Mesendoderm (in vitro differentiated cells): ENCODE data around the gene CDK6.

ENCODE experiments used
- DNase-seq: peaks from one replicate; pipeline ENCODE4 v3.0.0; 2013
- H2AK5ac ChIP-seq: 2 replicates; pipeline ENCODE4 v1.6.1; 2013; ENCODE audit warnings: low read length, inconsistent platforms
- H2BK120ac ChIP-seq: 2 replicates; pipeline ENCODE4 v1.6.1; 2013; ENCODE audit warnings: low read depth, mild to moderate bottlenecking, low read length, moderate library complexity, mixed read lengths
- H2BK15ac ChIP-seq: replicated peaks from 2 replicates; pipeline ENCODE4 v1.6.1; 2013; ENCODE audit warnings: low read depth, mild to moderate bottlenecking, moderate library complexity
- H2BK5ac ChIP-seq: 2 replicates; pipeline ENCODE4 v1.6.1; 2013; ENCODE audit warnings: low read length, inconsistent platforms
- H3K18ac ChIP-seq: 2 replicates; pipeline ENCODE4 v1.6.1; 2013; ENCODE audit warnings: mild to moderate bottlenecking, low read length, mixed read lengths
- H3K23ac ChIP-seq: one replicate; pipeline ENCODE4 v1.6.1; 2013; ENCODE audit warnings: low read length
- H3K27ac ChIP-seq: 2 replicates; pipeline ENCODE4 v1.5.1; 2013; ENCODE audit warnings: low read depth, mild to moderate bottlenecking, inconsistent platforms, low read length, moderate library complexity
- H3K27me3 ChIP-seq: 2 replicates; pipeline ENCODE4 v1.6.1; 2013; ENCODE audit warnings: low read length, control low read depth, mild to moderate bottlenecking, inconsistent platforms; ENCODE audit not compliant: insufficient read depth, poor library complexity
- H3K36me3 ChIP-seq: 2 replicates; pipeline ENCODE4 v1.6.1; 2013; ENCODE audit warnings: low read length, inconsistent platforms; ENCODE audit not compliant: control insufficient read depth, insufficient read depth
- H3K4ac ChIP-seq: one replicate; pipeline ENCODE4 v1.6.1; 2013; ENCODE audit warnings: low read depth, mild to moderate bottlenecking, low read length, moderate library complexity
- H3K4me1 ChIP-seq: 2 replicates; pipeline ENCODE4 v1.6.1; 2013; ENCODE audit warnings: low read depth, low read length, inconsistent platforms; ENCODE audit not compliant: control insufficient read depth
- H3K4me2 ChIP-seq: 2 replicates; pipeline ENCODE4 v1.6.1; 2013; ENCODE audit warnings: low read length
- H3K4me3 ChIP-seq: 2 replicates; pipeline ENCODE4 v1.5.1; 2013; ENCODE audit warnings: mild to moderate bottlenecking, low read length
- H3K56ac ChIP-seq: one replicate; pipeline ENCODE4 v1.6.1; 2013; ENCODE audit warnings: low read length
- H3K79me1 ChIP-seq: 2 replicates; pipeline ENCODE4 v1.6.1; 2013; ENCODE audit warnings: low read length, inconsistent platforms
- H3K79me2 ChIP-seq: 2 replicates; pipeline ENCODE4 v1.6.1; 2013; ENCODE audit warnings: mild to moderate bottlenecking, low read length; ENCODE audit not compliant: control insufficient read depth, insufficient read depth
- H3K9ac ChIP-seq: 2 replicates; pipeline ENCODE4 v1.6.1; 2013; ENCODE audit warnings: low read length, inconsistent platforms
- H4K5ac ChIP-seq: one replicate; pipeline ENCODE4 v1.6.1; 2013; ENCODE audit warnings: low read length
- H4K8ac ChIP-seq: one replicate; pipeline ENCODE4 v1.6.1; 2013; ENCODE audit warnings: low read depth, mild to moderate bottlenecking, control low read depth, low read length, moderate library complexity
- WGBS: extraction: QIAGEN DNeasy Blood & Tissue Kit; methylation state at CpG from one replicate; pipeline ENCODE4 v1.1.7; 2013; ENCODE audit warnings: low lambda C conversion rate, missing lambda C conversion rate; ENCODE audit not compliant: insufficient coverage; ENCODE audit errors: extremely low coverage; 5-methylcytosine and 5-hydroxymethylcytosine counted together

CDK6 gene

GRCh38 chr7:92652536-92652935 is 183.8 kb downstream of the CDK6 start:
- WGBS, result no CpG with 5 or more reads among the region's 2 CpGs
- no peak overlapping the region for H2BK120ac ChIP-seq
- H4K8ac ChIP-seq, result no peak overlapping the region
- no peak overlapping the region for H2AK5ac ChIP-seq
- H3K4me2 ChIP-seq, result no peak overlapping the region
- H3K18ac ChIP-seq, result no peak overlapping the region
- no peaks in the 10 kb centered on the region for H3K79me2 ChIP-seq
- no peak overlapping the region for H3K56ac ChIP-seq
- no peak overlapping the region for H2BK15ac ChIP-seq
- no peak overlapping the region for H2BK5ac ChIP-seq
- DNase-seq, result no peak
- no peaks in the 10 kb centered on the region for H3K36me3 ChIP-seq
- H3K4me3 ChIP-seq, result no peak overlapping the region
- no peak overlapping the region for H3K4ac ChIP-seq
- H3K79me1 ChIP-seq, result no peaks in the 10 kb centered on the region
- no peaks in the 10 kb centered on the region for H3K4me1 ChIP-seq
- no peaks in the 10 kb centered on the region for H3K27me3 ChIP-seq
- no peak overlapping the region for H3K23ac ChIP-seq
- no peak overlapping the region for H4K5ac ChIP-seq
- no peak overlapping the region for H3K9ac ChIP-seq
- H3K27ac ChIP-seq, result no peak overlapping the region

DNA sequence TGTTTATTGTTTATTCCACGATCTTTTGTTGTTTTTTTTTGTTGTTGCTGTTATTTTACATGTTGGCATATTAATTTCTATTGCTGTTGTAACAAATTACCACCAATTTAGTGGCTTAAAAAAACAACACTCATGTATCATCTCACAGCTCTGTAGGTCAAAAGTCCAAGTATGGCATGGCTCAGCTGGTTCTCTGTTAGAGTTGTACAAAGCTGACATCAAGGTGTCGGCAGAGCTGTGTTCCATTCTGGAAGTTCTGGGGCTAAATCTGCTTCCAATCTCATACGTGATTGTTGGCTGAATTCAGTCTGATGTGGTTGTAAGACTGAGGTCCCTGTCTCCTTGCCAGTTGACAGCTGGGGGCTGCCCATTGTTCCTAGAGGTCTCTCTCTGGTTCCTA is 186.0 kb downstream of the CDK6 start:
- Histone ChIP-seq H3K36me3 (no peaks in the 10 kb centered on the region), H3K79me2 (no peaks in the 10 kb centered on the region), H2BK15ac (no peak overlapping the region), H2BK120ac (no peak overlapping the region), H3K23ac (no peak overlapping the region), H3K27me3 (no peaks in the 10 kb centered on the region), H2BK5ac (no peak overlapping the region), H2AK5ac (no peak overlapping the region), H4K8ac (no peak overlapping the region), H3K4me3 (no peak overlapping the region), H3K56ac (no peak overlapping the region), H3K9ac (no peak overlapping the region), H3K4ac (no peak overlapping the region), H3K79me1 (no peaks in the 10 kb centered on the region), H3K18ac (no peak overlapping the region), H3K4me1 (peaks cover 2% of the 10 kb centered on the region), H3K27ac (no peak overlapping the region), H3K4me2 (no peak overlapping the region), H4K5ac (no peak overlapping the region)
- no peak for DNase-seq
- WGBS, result no CpG with 5 or more reads among the region's 3 CpGs

GRCh38 chr7:92648067-92648466 is 188.3 kb downstream of the CDK6 start:
- H3K27ac ChIP-seq, result no peak overlapping the region
- H3K4me2 ChIP-seq, result no peak overlapping the region
- H3K18ac ChIP-seq, result no peak overlapping the region
- H4K8ac ChIP-seq, result no peak overlapping the region
- H3K36me3 ChIP-seq, result no peaks in the 10 kb centered on the region
- no peak overlapping the region for H2BK5ac ChIP-seq
- H2BK120ac ChIP-seq, result no peak overlapping the region
- H3K4me3 ChIP-seq, result no peak overlapping the region
- H3K79me2 ChIP-seq, result no peaks in the 10 kb centered on the region
- H3K4me1 ChIP-seq, result peaks cover 2% of the 10 kb centered on the region
- no peak overlapping the region for H2BK15ac ChIP-seq
- no peak overlapping the region for H4K5ac ChIP-seq
- no peak overlapping the region for H3K56ac ChIP-seq
- no CpG with 5 or more reads among the region's 4 CpGs for WGBS
- H3K23ac ChIP-seq, result no peak overlapping the region
- no peak overlapping the region for H2AK5ac ChIP-seq
- no peak overlapping the region for H3K9ac ChIP-seq
- H3K27me3 ChIP-seq, result no peaks in the 10 kb centered on the region
- H3K79me1 ChIP-seq, result no peaks in the 10 kb centered on the region
- no peak overlapping the region for H3K4ac ChIP-seq
- no peak for DNase-seq

DNA sequence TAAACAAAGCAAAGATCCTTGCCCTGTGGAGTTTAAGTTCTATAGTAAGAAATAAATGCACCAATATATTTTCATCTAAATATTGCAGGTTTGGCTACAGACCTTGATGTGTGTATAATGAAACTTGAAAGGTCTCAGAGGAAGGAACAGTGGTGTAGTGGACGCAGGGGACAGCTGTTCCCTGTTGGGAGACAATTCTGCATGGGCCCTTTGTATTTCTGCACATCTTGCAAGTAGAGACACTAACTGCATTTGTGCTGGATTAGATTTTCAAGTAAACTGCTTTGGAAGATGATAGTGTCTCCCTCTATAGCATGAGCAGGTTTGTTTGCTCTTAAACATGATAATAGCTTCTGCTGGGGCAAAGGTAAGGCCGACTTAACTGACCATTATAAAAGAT is 188.7 kb downstream of the CDK6 start:
- H3K79me2 ChIP-seq, result no peaks in the 10 kb centered on the region
- H3K23ac ChIP-seq, result no peak overlapping the region
- no peak overlapping the region for H3K18ac ChIP-seq
- H3K27ac ChIP-seq, result no peak overlapping the region
- H3K79me1 ChIP-seq, result no peaks in the 10 kb centered on the region
- H2BK120ac ChIP-seq, result no peak overlapping the region
- H4K8ac ChIP-seq, result no peak overlapping the region
- no peak overlapping the region for H3K4me3 ChIP-seq
- H3K4me1 ChIP-seq, result peaks cover 2% of the 10 kb centered on the region
- no peak overlapping the region for H3K4me2 ChIP-seq
- H3K9ac ChIP-seq, result no peak overlapping the region
- H3K27me3 ChIP-seq, result no peaks in the 10 kb centered on the region
- no peaks in the 10 kb centered on the region for H3K36me3 ChIP-seq
- no peak for DNase-seq
- no peak overlapping the region for H3K56ac ChIP-seq
- no peak overlapping the region for H4K5ac ChIP-seq
- H2BK5ac ChIP-seq, result no peak overlapping the region
- H2BK15ac ChIP-seq, result no peak overlapping the region
- WGBS, result no CpG with 5 or more reads among the region's 2 CpGs
- H3K4ac ChIP-seq, result no peak overlapping the region
- H2AK5ac ChIP-seq, result no peak overlapping the region

- H3K4me2 ChIP-seq, result no peak overlapping the region
- DNase-seq, result no peak
- H3K18ac ChIP-seq, result no peak overlapping the region
- H3K23ac ChIP-seq, result no peak overlapping the region
- no CpG with 5 or more reads among the region's 5 CpGs for WGBS
- no peak overlapping the region for H4K8ac ChIP-seq
- H3K4me1 ChIP-seq, result peaks cover 2% of the 10 kb centered on the region
- H3K27me3 ChIP-seq, result no peaks in the 10 kb centered on the region
- no peak overlapping the region for H3K4ac ChIP-seq
- no peak overlapping the region for H2BK5ac ChIP-seq
- H2AK5ac ChIP-seq, result no peak overlapping the region
- H2BK120ac ChIP-seq, result no peak overlapping the region
- no peak overlapping the region for H2BK15ac ChIP-seq
- no peaks in the 10 kb centered on the region for H3K79me2 ChIP-seq
- no peaks in the 10 kb centered on the region for H3K79me1 ChIP-seq
- H3K9ac ChIP-seq, result no peak overlapping the region
- no peak overlapping the region for H3K27ac ChIP-seq
- H3K4me3 ChIP-seq, result no peak overlapping the region
- no peak overlapping the region for H3K56ac ChIP-seq
- no peaks in the 10 kb centered on the region for H3K36me3 ChIP-seq
- H4K5ac ChIP-seq, result no peak overlapping the region
Observed at GRCh38 chr7:92647011-92647625, 189.3 kb downstream of the CDK6 start.
